IPS-18a (cell line): ENCODE measurements around the gene DNLZ.
A peak's percentile ranks its signal among the peaks of the same experiment; 100 is the strongest.

ENCODE experiments used
- H3K27ac ChIP-seq: one replicate; pipeline ENCODE4 v1.5.1; 2013; ENCODE audit warnings: low read length
- H3K27me3 ChIP-seq: one replicate; pipeline ENCODE4 v1.6.1; 2013; ENCODE audit warnings: mild to moderate bottlenecking, low read length; ENCODE audit not compliant: control insufficient read depth, insufficient read depth
- H3K36me3 ChIP-seq: one replicate; pipeline ENCODE4 v1.6.1; 2013; ENCODE audit warnings: low read depth, low read length; ENCODE audit not compliant: control insufficient read depth
- H3K4me1 ChIP-seq: one replicate; pipeline ENCODE4 v1.6.1; 2013; ENCODE audit warnings: low read depth, low read length; ENCODE audit not compliant: control insufficient read depth
- H3K4me3 ChIP-seq: one replicate; pipeline ENCODE4 v1.5.1; 2013; ENCODE audit warnings: low read length
- H3K9ac ChIP-seq: one replicate; pipeline ENCODE4 v1.6.1; 2013; ENCODE audit warnings: mild to moderate bottlenecking, low read length, moderate library complexity
- H3K9me3 ChIP-seq: one replicate; pipeline ENCODE4 v1.6.1; 2013; ENCODE audit warnings: low read depth, low read length; ENCODE audit not compliant: control insufficient read depth

DNLZ gene

GRCh38 chr9:136363949-136364748, 605 bp upstream of the DNLZ start:
- H3K4me1 ChIP-seq = no peaks in the 10 kb centered on the region
- peak overlapping the region; percentile 70 for H3K4me3 ChIP-seq
- H3K36me3 ChIP-seq = no peaks in the 10 kb centered on the region
- peaks cover 3% of the 10 kb centered on the region for H3K27me3 ChIP-seq
- H3K9me3 ChIP-seq = no peaks in the 10 kb centered on the region
- H3K27ac ChIP-seq = no peak overlapping the region
- H3K9ac ChIP-seq = no peak overlapping the region

DNA sequence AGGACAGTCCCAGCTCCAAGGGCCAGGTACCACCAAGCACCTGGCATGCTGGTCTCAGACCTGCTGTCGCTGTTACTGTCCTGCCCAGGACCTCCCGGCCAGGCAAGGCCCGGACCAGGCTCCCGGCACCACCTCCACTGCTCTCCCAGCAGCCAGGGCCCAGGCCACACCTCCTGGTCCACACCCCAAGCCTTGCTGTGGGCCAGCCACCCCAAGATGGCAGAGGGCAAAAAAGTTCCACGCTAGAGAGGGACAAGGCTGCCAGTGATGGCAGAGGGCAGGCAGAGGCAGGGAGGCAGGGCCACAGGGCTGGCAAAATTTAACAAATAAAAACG, 1.1 kb downstream of the DNLZ start:
- H3K4me3 ChIP-seq = no peak overlapping the region

GRCh38 chr9:136361754-136362449, 1.6 kb downstream of the DNLZ start:
- no peak overlapping the region for H3K27ac ChIP-seq

More for the DNA sequence above, 1.1 kb downstream of the DNLZ start:
- Histone ChIP-seq H3K4me1 (no peaks in the 10 kb centered on the region), H3K27me3 (peaks cover 3% of the 10 kb centered on the region), H3K36me3 (no peaks in the 10 kb centered on the region), H3K27ac (no peak overlapping the region), H3K9ac (no peak overlapping the region), H3K9me3 (no peaks in the 10 kb centered on the region)

DNA sequence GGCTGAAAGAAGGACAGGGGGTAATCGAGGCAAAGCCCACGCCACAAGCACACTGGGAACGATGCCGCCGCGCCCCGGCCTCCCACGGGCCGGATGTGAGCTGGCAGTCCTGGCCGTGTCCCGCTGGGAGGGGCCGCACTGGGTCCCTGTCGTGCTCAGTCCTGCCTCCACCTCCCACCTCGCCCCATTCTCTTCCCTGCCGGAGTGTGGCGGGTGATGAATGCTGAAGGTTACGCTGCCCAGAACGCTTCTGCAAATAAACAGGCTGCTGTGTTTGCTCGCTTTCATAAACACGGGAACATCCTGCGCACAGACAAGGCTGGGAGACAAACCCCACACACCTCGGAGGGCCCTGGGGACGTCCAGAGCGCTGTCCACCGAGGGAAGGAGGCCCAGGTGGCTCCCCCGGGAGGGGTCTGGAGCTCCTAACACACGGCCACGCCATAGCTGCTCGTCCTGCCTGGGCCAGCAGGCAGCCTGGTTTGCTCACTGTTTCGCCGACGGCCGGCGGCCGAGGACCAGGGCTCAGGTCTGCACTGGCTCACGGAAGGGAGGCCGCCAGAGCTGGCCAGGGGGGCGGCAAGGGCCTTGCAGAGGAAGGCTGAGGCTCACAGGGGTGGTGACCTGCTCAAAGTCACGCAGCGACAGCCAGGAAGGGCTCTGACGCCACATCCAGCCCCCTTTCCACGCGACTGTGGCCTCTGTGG, 2.3 kb downstream of the DNLZ start:
- no peaks in the 10 kb centered on the region for H3K4me1 ChIP-seq
- no peaks in the 10 kb centered on the region for H3K36me3 ChIP-seq
- H3K9me3 ChIP-seq = no peaks in the 10 kb centered on the region
- no peak overlapping the region for H3K4me3 ChIP-seq
- peaks cover 3% of the 10 kb centered on the region for H3K27me3 ChIP-seq
- no peak overlapping the region for H3K9ac ChIP-seq
- no peak overlapping the region for H3K27ac ChIP-seq

More at GRCh38 chr9:136361754-136362449, 1.6 kb downstream of the DNLZ start:
- no peak overlapping the region for H3K9ac ChIP-seq
- H3K36me3 ChIP-seq = no peaks in the 10 kb centered on the region
- H3K4me3 ChIP-seq = no peak overlapping the region
- peaks cover 3% of the 10 kb centered on the region for H3K27me3 ChIP-seq
- H3K4me1 ChIP-seq = no peaks in the 10 kb centered on the region
- no peaks in the 10 kb centered on the region for H3K9me3 ChIP-seq

GRCh38 chr9:136359774-136360718, 3.5 kb downstream of the DNLZ start:
- Histone ChIP-seq H3K27me3 (peaks cover 3% of the 10 kb centered on the region), H3K9ac (no peak overlapping the region), H3K4me1 (no peaks in the 10 kb centered on the region), H3K36me3 (no peaks in the 10 kb centered on the region), H3K27ac (no peak overlapping the region), H3K9me3 (no peaks in the 10 kb centered on the region), H3K4me3 (no peak overlapping the region)

DNA sequence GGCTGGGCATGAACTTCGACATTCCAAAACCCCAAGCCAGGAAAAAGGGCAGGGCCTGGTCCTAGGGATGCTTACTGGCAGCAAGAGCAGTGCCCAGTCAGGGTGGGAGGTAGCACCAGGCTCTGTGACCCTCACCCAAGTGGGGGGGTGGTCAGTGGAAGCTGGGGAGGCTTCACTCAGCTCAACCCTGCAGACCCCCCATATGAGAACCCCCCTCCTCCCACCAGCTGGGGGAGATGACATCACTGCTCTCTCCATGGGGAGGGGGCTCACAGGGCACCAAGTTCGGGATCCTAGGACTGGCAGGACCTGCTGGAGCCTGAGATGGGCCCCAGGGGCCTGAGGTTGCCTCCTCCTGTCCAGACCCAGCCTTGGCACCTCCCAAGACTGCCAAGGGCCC, 4.7 kb downstream of the DNLZ start:
- Histone ChIP-seq H3K27me3 (peaks cover 1% of the 10 kb centered on the region), H3K4me3 (no peak overlapping the region), H3K36me3 (no peaks in the 10 kb centered on the region), H3K9me3 (no peaks in the 10 kb centered on the region), H3K4me1 (no peaks in the 10 kb centered on the region), H3K27ac (no peak overlapping the region), H3K9ac (no peak overlapping the region)

- Histone ChIP-seq H3K27me3 (no peaks in the 10 kb centered on the region), H3K36me3 (no peaks in the 10 kb centered on the region), H3K4me3 (no peak overlapping the region), H3K27ac (no peak overlapping the region), H3K9ac (no peak overlapping the region), H3K9me3 (no peaks in the 10 kb centered on the region), H3K4me1 (no peaks in the 10 kb centered on the region)
These were observed 5.5 kb downstream of the DNLZ start for GRCh38 chr9:136358016-136358415.

DNA sequence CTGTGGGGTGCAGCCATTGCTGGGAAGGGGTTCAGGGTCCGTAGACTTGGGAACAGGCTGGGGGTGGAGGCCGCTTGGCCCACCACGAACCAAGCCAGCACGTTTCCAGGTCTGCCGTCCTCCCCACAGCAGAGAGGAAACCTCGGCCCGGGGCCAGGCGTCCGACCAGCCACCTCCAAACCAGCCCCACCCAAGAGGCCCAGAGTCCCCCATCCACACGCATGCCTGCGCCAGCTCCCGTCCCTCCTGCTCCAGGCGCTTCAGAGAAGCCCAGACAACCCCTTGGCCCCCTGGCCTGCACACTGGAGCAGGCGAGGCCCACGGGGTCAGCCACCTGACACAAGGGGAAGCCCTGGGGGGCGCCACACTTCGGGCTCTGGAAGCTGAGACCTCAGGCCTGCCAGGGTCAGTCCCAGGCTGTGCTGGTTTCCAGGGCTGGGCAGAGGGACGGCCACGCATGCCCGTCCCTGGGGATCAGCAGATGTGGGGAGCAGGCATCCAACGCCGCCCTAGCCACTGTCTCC, 6.3 kb downstream of the DNLZ start:
- no peaks in the 10 kb centered on the region for H3K27me3 ChIP-seq
- no peaks in the 10 kb centered on the region for H3K9me3 ChIP-seq
- H3K36me3 ChIP-seq = no peaks in the 10 kb centered on the region
- H3K9ac ChIP-seq = no peak overlapping the region
- H3K27ac ChIP-seq = no peak overlapping the region
- H3K4me3 ChIP-seq = no peak overlapping the region
- H3K4me1 ChIP-seq = no peaks in the 10 kb centered on the region

GRCh38 chr9:136355616-136356557, 7.7 kb downstream of the DNLZ start:
- no peaks in the 10 kb centered on the region for H3K4me1 ChIP-seq

GRCh38 chr9:136354592-136355085, 8.9 kb downstream of the DNLZ start:
- Histone ChIP-seq H3K36me3 (no peaks in the 10 kb centered on the region), H3K9ac (no peak overlapping the region), H3K27ac (no peak overlapping the region), H3K4me3 (no peak overlapping the region), H3K27me3 (no peaks in the 10 kb centered on the region), H3K9me3 (no peaks in the 10 kb centered on the region), H3K4me1 (no peaks in the 10 kb centered on the region)

More at GRCh38 chr9:136355616-136356557, 7.7 kb downstream of the DNLZ start:
- Histone ChIP-seq H3K4me3 (no peak overlapping the region), H3K9me3 (no peaks in the 10 kb centered on the region), H3K27me3 (no peaks in the 10 kb centered on the region), H3K27ac (no peak overlapping the region), H3K36me3 (no peaks in the 10 kb centered on the region), H3K9ac (no peak overlapping the region)
